Progenitor cell of endocrine pancreas (in vitro differentiated cells): ENCODE data around the gene LGALS7B. TPM values are rescaled to one million over a fixed set of nuclear protein-coding genes. Genes with fewer than 3 reads are reported as not detected.

ENCODE experiments used
- DNase-seq: peaks from one replicate; pipeline ENCODE4 v3.0.0; 2021; ENCODE audit warnings: low spot score; ENCODE audit not compliant: unreplicated experiment
- H3K27ac Mint-ChIP-seq: 2 replicates; pipeline ENCODE4 v1.8.0; 2021; ENCODE audit warnings: mild to moderate bottlenecking, moderate library complexity, mixed read lengths
- H3K27me3 Mint-ChIP-seq: 2 replicates; pipeline ENCODE4 v1.8.0; 2021; ENCODE audit warnings: mixed read lengths
- H3K36me3 Mint-ChIP-seq: 2 replicates; pipeline ENCODE4 v1.8.0; 2022; ENCODE audit warnings: mixed read lengths; ENCODE audit not compliant: insufficient read depth
- H3K4me1 Mint-ChIP-seq: 2 replicates; pipeline ENCODE4 v1.8.0; 2021; ENCODE audit warnings: low read depth, mixed read lengths
- H3K4me3 Mint-ChIP-seq: 2 replicates; pipeline ENCODE4 v1.8.0; 2021; ENCODE audit warnings: low read depth, mild to moderate bottlenecking, moderate library complexity, mixed read lengths
- H3K9me3 Mint-ChIP-seq: 2 replicates; pipeline ENCODE4 v1.8.0; 2021; ENCODE audit warnings: low read depth, mixed read lengths
- CTCF ChIP-seq: fragments of 200-600 bp; sonication (generic); IDR thresholded peaks from one replicate; pipeline ENCODE4 v1.5.0; 2021; ENCODE audit warnings: antibody characterized with exemption, mild to moderate bottlenecking; ENCODE audit not compliant: unreplicated experiment
- total RNA-seq: library from RNA; stranded (reverse); gene quantifications from 2 replicates; pipeline ENCODE4 v1.2.1, GENCODE V29; 2021

The LGALS7B gene
- total RNA-seq, 1 donor from 2014 or later = not detected

GRCh38 chr19:38838986-38839761 is 50.2 kb downstream of the LGALS7B start:
- Mint-ChIP-seq H3K4me3 (no peak overlapping the region), H3K9me3 (no peaks in the 10 kb centered on the region), H3K36me3 (peaks cover 45% of the 10 kb centered on the region), H3K27ac (peak overlapping the region; percentile 88), H3K27me3 (no peaks in the 10 kb centered on the region), H3K4me1 (peaks cover 15% of the 10 kb centered on the region)
- TF ChIP-seq CTCF = no peak
- DNase-seq = no peak

- no peak for DNase-seq
- peaks cover 15% of the 10 kb centered on the region for H3K4me1 Mint-ChIP-seq
- no peaks in the 10 kb centered on the region for H3K27me3 Mint-ChIP-seq
- peaks cover 46% of the 10 kb centered on the region for H3K36me3 Mint-ChIP-seq
- no peaks in the 10 kb centered on the region for H3K9me3 Mint-ChIP-seq
- no peak for TF ChIP-seq CTCF
- no peak overlapping the region for H3K27ac Mint-ChIP-seq
- H3K4me3 Mint-ChIP-seq = no peak overlapping the region
Measured at GRCh38 chr19:38839816-38840582, 51.0 kb downstream of the LGALS7B start.

GRCh38 chr19:38840583-38840968 is 51.6 kb downstream of the LGALS7B start:
- H3K36me3 Mint-ChIP-seq = peaks cover 50% of the 10 kb centered on the region
- H3K9me3 Mint-ChIP-seq = no peaks in the 10 kb centered on the region
- TF ChIP-seq CTCF = no peak
- H3K27ac Mint-ChIP-seq = peak overlapping the region; percentile 33
- peaks cover 15% of the 10 kb centered on the region for H3K4me1 Mint-ChIP-seq
- H3K27me3 Mint-ChIP-seq = no peaks in the 10 kb centered on the region
- no peak for DNase-seq
- no peak overlapping the region for H3K4me3 Mint-ChIP-seq

Other genes with a start within 250 kb of the LGALS7B start
- 6.7 and 10.9 TPM in 2 replicates for gene MAP4K1, start 171.2 kb upstream of the LGALS7B start, total RNA-seq
- gene EIF3K, start 170.0 kb upstream of the LGALS7B start, total RNA-seq = 193 and 203 TPM in 2 replicates
- gene ACTN4, start 141.6 kb upstream of the LGALS7B start, total RNA-seq = 639 and 657 TPM in 2 replicates
- 4.1 and 5.0 TPM in 2 replicates for gene CAPN12, start 44.7 kb upstream of the LGALS7B start, total RNA-seq
- 0.91 TPM in 1 of 2 replicates, not detected in the other for gene LGALS7, start 15.7 kb upstream of the LGALS7B start, total RNA-seq
- 2.7 and 3.7 TPM in 2 replicates for gene LGALS4, start 23.7 kb downstream of the LGALS7B start, total RNA-seq
- 86.9 and 93.5 TPM in 2 replicates for gene ECH1, start 42.6 kb downstream of the LGALS7B start, total RNA-seq
- gene HNRNPL, start 60.8 kb downstream of the LGALS7B start, total RNA-seq = 444 and 461 TPM in 2 replicates
- gene RINL, start 89.1 kb downstream of the LGALS7B start, total RNA-seq = 2.6 and 3.0 TPM in 2 replicates
- gene SIRT2, start 110.4 kb downstream of the LGALS7B start, total RNA-seq = 33.4 and 38.0 TPM in 2 replicates
- 18.0 and 18.8 TPM in 2 replicates for gene NFKBIB, start 110.8 kb downstream of the LGALS7B start, total RNA-seq
- gene CCER2, start 123.0 kb downstream of the LGALS7B start, total RNA-seq = 0.81 and 1.4 TPM in 2 replicates
- gene SARS2, start 141.6 kb downstream of the LGALS7B start, total RNA-seq = 68.2 and 74.7 TPM in 2 replicates
- gene MRPS12, start 141.7 kb downstream of the LGALS7B start, total RNA-seq = 26.7 and 26.8 TPM in 2 replicates
- 24.1 and 27.1 TPM in 2 replicates for gene FBXO17, start 186.5 kb downstream of the LGALS7B start, total RNA-seq
- 10.3 and 14.6 TPM in 2 replicates for gene FBXO27, start 243.3 kb downstream of the LGALS7B start, total RNA-seq